ENCODE data around the gene GRPEL2. TPM values are rescaled to one million over a fixed set of nuclear protein-coding genes. Genes with fewer than 3 reads are reported as not detected.

The GRPEL2 gene
- total and polyA plus RNA-seq, 2 experiments from 2014 or later, result 7.6 to 19.6 TPM

GRCh38 chr5:149376104-149376503 is 30.8 kb downstream of the GRPEL2 start:
- no peaks in the 10 kb centered on the region for H3K27me3 ChIP-seq
- no peaks in the 10 kb centered on the region for H3K9me3 ChIP-seq (ENCODE audit: low read depth)
- H3K9me2 ChIP-seq (replicated peaks; ENCODE audit: insufficient read depth), result no peaks in the 10 kb centered on the region
- no peaks in the 10 kb centered on the region for H4K20me1 ChIP-seq (ENCODE audit: insufficient read depth, poor library complexity, severe bottlenecking)
- no peak overlapping the region for H3K4me2 ChIP-seq
- DNase-seq (ENCODE audit: low spot score), result no peak
- no peaks in the 10 kb centered on the region for H3K79me2 ChIP-seq
- 95% methylated on average over 12 of the region's 12 CpGs for WGBS (ENCODE audit: low lambda C conversion rate, missing lambda C conversion rate)
- H3K27ac ChIP-seq, result no peak overlapping the region
- H2AFZ ChIP-seq, result no peak overlapping the region
- H3K4me1 ChIP-seq (ENCODE audit: insufficient read depth), result no peaks in the 10 kb centered on the region
- TF ChIP-seq EZH2 (IDR thresholded peaks at IDR 0.05; ENCODE audit: borderline replicate concordance), result no peak
- TF ChIP-seq CTCF (IDR thresholded peaks at IDR 0.05; ENCODE audit: poor library complexity), result no peak
- no peak for TF ChIP-seq EZH2phosphoT487 (IDR thresholded peaks at IDR 0.05; ENCODE audit: low read depth, severe bottlenecking, unreplicated experiment)
- H3K4me3 ChIP-seq, result no peak overlapping the region
- H3K36me3 ChIP-seq (replicated peaks; ENCODE audit: insufficient read depth, low read depth), result no peaks in the 10 kb centered on the region

GRCh38 chr5:149376711-149377447 is 31.6 kb downstream of the GRPEL2 start:
- Histone ChIP-seq H3K27me3 (no peaks in the 10 kb centered on the region), H3K4me3 (no peak overlapping the region), H3K4me1 (ENCODE audit: insufficient read depth) (no peaks in the 10 kb centered on the region), H2AFZ (no peak overlapping the region), H4K20me1 (ENCODE audit: insufficient read depth, poor library complexity, severe bottlenecking) (no peaks in the 10 kb centered on the region), H3K79me2 (no peaks in the 10 kb centered on the region), H3K27ac (no peak overlapping the region), H3K4me2 (no peak overlapping the region), H3K9me3 (ENCODE audit: low read depth) (no peaks in the 10 kb centered on the region), H3K36me3 (replicated peaks; ENCODE audit: insufficient read depth, low read depth) (no peaks in the 10 kb centered on the region), H3K9me2 (replicated peaks; ENCODE audit: insufficient read depth) (no peaks in the 10 kb centered on the region)
- TF ChIP-seq CTCF (IDR thresholded peaks at IDR 0.05; ENCODE audit: poor library complexity) (no peak), EZH2phosphoT487 (IDR thresholded peaks at IDR 0.05; ENCODE audit: low read depth, severe bottlenecking, unreplicated experiment) (no peak), EZH2 (IDR thresholded peaks at IDR 0.05; ENCODE audit: borderline replicate concordance) (no peak)
- DNase-seq (ENCODE audit: low spot score), result no peak
- 98% methylated on average over 7 of the region's 7 CpGs for WGBS (ENCODE audit: low lambda C conversion rate, missing lambda C conversion rate)

- TF ChIP-seq EZH2phosphoT487 (IDR thresholded peaks at IDR 0.05; ENCODE audit: low read depth, severe bottlenecking, unreplicated experiment), result no peak
- TF ChIP-seq CTCF (IDR thresholded peaks at IDR 0.05; ENCODE audit: poor library complexity), result no peak
- Histone ChIP-seq H3K4me1 (ENCODE audit: insufficient read depth) (no peaks in the 10 kb centered on the region), H3K4me3 (no peak overlapping the region), H3K27me3 (no peaks in the 10 kb centered on the region), H4K20me1 (ENCODE audit: insufficient read depth, poor library complexity, severe bottlenecking) (no peaks in the 10 kb centered on the region), H3K4me2 (no peak overlapping the region), H2AFZ (no peak overlapping the region), H3K9me2 (replicated peaks; ENCODE audit: insufficient read depth) (no peaks in the 10 kb centered on the region), H3K36me3 (replicated peaks; ENCODE audit: insufficient read depth, low read depth) (no peaks in the 10 kb centered on the region), H3K79me2 (no peaks in the 10 kb centered on the region), H3K9me3 (ENCODE audit: low read depth) (no peaks in the 10 kb centered on the region), H3K27ac (no peak overlapping the region)
- DNase-seq (ENCODE audit: low spot score), result no peak
- WGBS (ENCODE audit: low lambda C conversion rate, missing lambda C conversion rate), result 77% methylated on average over 5 of the region's 5 CpGs
These were observed 33.0 kb downstream of the GRPEL2 start for GRCh38 chr5:149378241-149378820.

All from hepatocyte (in vitro differentiated cells).